ENCODE data around the gene NELL1.

The NELL1 gene

GRCh38 chr11:21411597-21411996 lies 742.2 kb downstream of the NELL1 start:
- H3K27ac ChIP-seq (replicated peaks): no peak overlapping the region
- no peaks in the 10 kb centered on the region for H3K27me3 ChIP-seq (ENCODE audit: insufficient read depth, poor library complexity, severe bottlenecking)
- TF ChIP-seq CTCF (IDR thresholded peaks at IDR 0.05; ENCODE audit: insufficient read depth, low read length) (no peak), GABPA (IDR thresholded peaks at IDR 0.05; ENCODE audit: low read depth) (no peak)
- no peak overlapping the region for H3K4me3 ChIP-seq (replicated peaks; ENCODE audit: insufficient read depth, low read length)
- no peak for DNase-seq (ENCODE audit: low read depth in 1 of 2, low spot score in 1 of 2)

- H3K4me3 ChIP-seq (replicated peaks; ENCODE audit: insufficient read depth, low read length): no peak overlapping the region
- TF ChIP-seq REST (IDR thresholded peaks at IDR 0.05; ENCODE audit: insufficient replicate concordance, low read depth) (no peak), GABPA (IDR thresholded peaks at IDR 0.05; ENCODE audit: low read depth) (no peak), POLR2AphosphoS5 (IDR thresholded peaks at IDR 0.05; ENCODE audit: low read depth) (no peak), CTCF (IDR thresholded peaks at IDR 0.05; ENCODE audit: insufficient read depth, low read length) (no peak), SPI1 (IDR thresholded peaks at IDR 0.05; ENCODE audit: borderline replicate concordance, low read depth) (no peak)
- H3K27me3 ChIP-seq (ENCODE audit: insufficient read depth, poor library complexity, severe bottlenecking): no peaks in the 10 kb centered on the region
- H3K27ac ChIP-seq (replicated peaks): no peak overlapping the region
- no peak for DNase-seq (ENCODE audit: low read depth in 1 of 2, low spot score in 1 of 2)
Observed at GRCh38 chr11:21412652-21413383, 743.4 kb downstream of the NELL1 start.

GRCh38 chr11:21414953-21415352 lies 745.6 kb downstream of the NELL1 start:
- Histone ChIP-seq H3K27me3 (ENCODE audit: insufficient read depth, poor library complexity, severe bottlenecking) (no peaks in the 10 kb centered on the region), H3K4me3 (replicated peaks; ENCODE audit: insufficient read depth, low read length) (no peak overlapping the region), H3K27ac (replicated peaks) (no peak overlapping the region)
- no peak for DNase-seq (ENCODE audit: low read depth in 1 of 2, low spot score in 1 of 2)
- TF ChIP-seq REST (IDR thresholded peaks at IDR 0.05; ENCODE audit: insufficient replicate concordance, low read depth) (no peak), CTCF (IDR thresholded peaks at IDR 0.05; ENCODE audit: insufficient read depth, low read length) (no peak), POLR2AphosphoS5 (IDR thresholded peaks at IDR 0.05; ENCODE audit: low read depth) (no peak), GABPA (IDR thresholded peaks at IDR 0.05; ENCODE audit: low read depth) (no peak), SPI1 (IDR thresholded peaks at IDR 0.05; ENCODE audit: borderline replicate concordance, low read depth) (no peak)

- no peaks in the 10 kb centered on the region for H3K27me3 ChIP-seq (ENCODE audit: insufficient read depth, poor library complexity, severe bottlenecking)
- no peak for DNase-seq (ENCODE audit: low read depth in 1 of 2, low spot score in 1 of 2)
Observed at GRCh38 chr11:21415606-21416005, 746.2 kb downstream of the NELL1 start.

More at GRCh38 chr11:21415606-21416005, 746.2 kb downstream of the NELL1 start:
- H3K27ac ChIP-seq (replicated peaks): no peak overlapping the region
- TF ChIP-seq POLR2AphosphoS5 (IDR thresholded peaks at IDR 0.05; ENCODE audit: low read depth) (no peak), SPI1 (IDR thresholded peaks at IDR 0.05; ENCODE audit: borderline replicate concordance, low read depth) (no peak), REST (IDR thresholded peaks at IDR 0.05; ENCODE audit: insufficient replicate concordance, low read depth) (no peak), GABPA (IDR thresholded peaks at IDR 0.05; ENCODE audit: low read depth) (no peak), CTCF (IDR thresholded peaks at IDR 0.05; ENCODE audit: insufficient read depth, low read length) (no peak)
- H3K4me3 ChIP-seq (replicated peaks; ENCODE audit: insufficient read depth, low read length): no peak overlapping the region
